DMS79 treated with DMSO at 0.1 percent for 48 hours (cell line): ENCODE measurements around the gene FAM25A.
A peak's percentile ranks its signal among the peaks of the same experiment; 100 is the strongest.
"Not testable (repeated sequence)": the region's sequence is repeated elsewhere in the genome, so short reads cannot be mapped to it uniquely, and the experiment has no call there.

Source experiments
- DNase-seq: peaks from one replicate; lab custom pipeline; 2025; lab: John Stamatoyannopoulos, UW

FAM25A gene

DNA sequence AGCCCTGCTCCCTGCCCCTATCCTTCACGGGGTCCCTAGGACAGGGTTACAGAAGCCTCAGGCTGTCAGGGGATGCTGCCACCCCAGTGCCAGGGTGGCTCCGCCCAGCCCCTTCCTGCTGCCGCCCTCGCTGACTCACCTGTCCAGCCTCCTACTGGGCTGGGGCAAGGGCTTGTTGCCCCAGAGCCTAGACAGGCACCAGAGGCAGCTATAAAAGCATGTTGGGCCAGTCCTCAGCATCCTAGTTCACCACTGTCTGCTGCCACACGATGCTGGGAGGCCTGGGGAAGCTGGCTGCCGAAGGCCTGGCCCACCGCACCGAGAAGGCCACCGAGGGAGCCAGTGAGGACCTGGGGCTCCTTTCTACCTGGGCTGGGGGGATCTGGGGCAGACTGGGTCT lies at the start of gene FAM25A:
Gene FAM25A, plus strand, starts transcription at position 239 of the 400 bp plus-strand sequence. Its CDS starts 31 bp downstream, at position 270.
- DNase-seq, result not testable (repeated sequence)

DNA sequence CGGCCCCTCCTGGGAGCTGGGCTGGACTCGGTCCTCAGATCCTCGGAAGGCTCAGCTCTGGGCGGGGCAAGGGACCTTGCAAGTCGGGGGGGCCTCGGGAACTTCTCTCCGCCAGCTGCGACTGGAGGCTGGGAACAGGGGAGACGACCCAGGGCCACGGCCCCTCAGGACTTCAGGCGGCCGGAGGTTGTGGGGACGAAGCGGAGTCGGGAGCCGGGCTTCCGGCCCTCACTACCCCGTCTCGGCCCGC lies 49.2 kb upstream of the FAM25A start:
- peak; percentile 35 for DNase-seq

DNA sequence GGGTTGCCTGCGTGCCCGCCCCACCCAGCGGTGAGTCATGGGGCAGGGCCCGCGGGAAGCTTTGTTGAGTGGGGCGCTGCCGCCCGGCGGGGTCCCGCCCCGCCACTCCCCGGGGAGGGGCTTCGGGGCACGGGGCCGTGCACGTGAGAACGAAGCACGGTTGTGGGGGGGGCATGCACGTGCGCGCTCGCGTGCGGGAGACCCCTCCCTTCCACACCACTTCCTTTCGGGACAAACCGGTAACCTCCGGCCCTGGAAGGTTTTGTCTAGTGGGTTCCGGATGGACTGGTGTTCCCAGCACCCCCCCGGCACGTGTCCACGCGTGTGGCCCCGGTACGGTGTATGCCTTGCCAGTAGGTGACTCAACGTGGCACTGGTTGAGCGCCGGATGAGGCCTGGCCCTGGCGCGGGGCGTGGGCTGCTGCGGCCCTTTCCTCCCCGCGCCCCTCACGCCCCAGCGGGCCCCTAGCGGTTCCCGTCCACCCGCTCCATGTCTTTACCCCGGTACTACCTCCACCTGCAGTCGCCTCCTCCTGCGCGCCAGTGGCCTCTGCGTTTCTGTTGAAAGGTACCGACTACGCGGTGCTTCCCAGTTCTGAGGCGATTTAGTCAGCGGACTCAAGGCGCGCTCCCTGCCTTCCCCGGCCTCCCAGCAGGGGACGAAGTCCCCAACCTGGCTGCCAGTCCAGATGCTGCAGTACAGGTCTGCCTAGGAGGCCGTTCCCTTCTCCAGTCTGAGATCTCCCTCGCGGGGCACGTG lies 48.7 kb upstream of the FAM25A start:
- peak; percentile 35 for DNase-seq

DNA sequence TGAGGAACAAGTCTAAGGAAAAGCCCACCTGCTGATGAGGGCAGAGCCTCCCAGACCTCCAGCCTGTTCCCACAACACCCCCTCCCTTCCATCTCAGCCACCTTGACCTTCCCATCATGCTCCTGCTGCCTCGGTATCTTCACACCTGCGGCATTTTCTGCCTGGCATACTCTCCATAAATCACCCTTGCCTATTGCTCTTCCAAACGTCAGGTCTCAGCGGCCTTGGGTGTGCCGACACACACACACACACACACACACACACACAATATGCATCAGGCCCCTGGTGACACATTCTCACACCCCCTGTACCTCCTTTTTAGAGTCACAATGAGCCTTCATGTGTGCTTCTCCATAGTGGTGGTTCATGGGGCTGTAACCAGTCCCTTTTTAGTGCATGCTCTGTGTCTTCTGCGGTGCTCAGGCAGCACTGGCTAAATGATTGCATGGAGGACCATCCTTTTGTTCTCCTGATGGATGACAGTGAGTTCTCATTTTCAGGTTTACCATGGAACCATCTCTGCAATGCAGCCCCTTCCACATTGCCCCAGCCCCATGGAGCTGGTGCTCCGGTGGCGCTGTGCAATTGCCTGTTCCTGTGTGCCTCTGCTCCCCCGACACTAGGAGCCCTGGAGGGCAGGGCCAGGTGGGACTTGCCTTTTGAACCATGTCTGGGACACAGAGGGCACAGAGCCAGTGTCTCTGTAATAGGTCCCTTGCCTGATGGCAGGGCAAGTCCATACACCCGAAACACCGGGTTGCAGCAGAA lies 47.3 kb upstream of the FAM25A start:
- no peak for DNase-seq

DNA sequence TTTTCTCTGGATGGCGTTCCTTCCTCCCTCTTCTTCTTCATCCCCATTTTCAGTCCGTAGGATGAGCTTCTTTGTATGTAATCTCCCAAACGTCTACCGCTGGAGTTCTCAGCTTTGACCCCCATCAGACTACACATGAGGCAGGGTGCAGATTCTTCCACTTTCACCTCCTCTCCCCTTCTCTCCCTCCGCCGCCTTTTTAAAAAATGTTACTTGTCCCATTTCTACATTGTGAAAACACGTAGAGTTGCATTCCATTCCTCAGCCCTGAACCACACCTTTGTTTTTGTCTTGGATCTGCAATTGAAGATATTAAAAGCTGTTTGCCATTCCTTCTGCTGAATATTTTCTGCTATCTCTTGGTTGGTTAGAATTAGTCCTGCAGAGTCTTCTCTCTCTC lies 45.6 kb upstream of the FAM25A start:
- no peak for DNase-seq

DNA sequence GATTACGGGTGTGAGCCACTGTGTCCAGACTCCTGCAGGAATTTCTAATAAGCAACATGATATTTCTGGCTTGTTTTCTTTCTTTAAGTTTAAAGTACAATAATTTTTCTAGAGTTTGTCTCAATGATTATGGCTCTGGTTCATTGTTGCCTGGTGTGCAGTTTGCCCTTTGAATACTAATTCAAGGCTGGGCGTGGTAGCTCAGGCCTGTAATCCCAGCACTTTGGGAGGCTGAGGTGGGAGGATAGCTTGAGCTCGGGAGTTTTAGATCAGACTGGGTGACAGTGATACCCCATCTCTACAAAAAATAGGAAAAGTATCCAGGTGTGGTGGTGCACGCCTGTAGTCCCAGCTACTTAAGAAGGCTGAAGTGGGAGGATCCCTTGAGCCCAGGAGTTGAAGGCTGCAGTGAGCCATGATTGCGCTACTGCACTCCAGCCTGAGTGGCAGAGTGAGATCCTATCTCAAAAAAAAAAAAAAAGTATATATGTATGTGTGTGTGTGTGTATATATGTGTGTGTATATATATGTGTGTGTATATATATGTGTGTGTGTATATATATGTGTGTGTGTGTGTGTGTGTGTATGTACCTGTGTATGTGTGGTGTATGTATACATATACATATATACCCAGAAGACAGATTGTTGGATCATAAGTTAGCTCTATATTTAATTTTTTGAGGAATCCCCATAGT lies 43.6 kb upstream of the FAM25A start:
- DNase-seq, result no peak

DNA sequence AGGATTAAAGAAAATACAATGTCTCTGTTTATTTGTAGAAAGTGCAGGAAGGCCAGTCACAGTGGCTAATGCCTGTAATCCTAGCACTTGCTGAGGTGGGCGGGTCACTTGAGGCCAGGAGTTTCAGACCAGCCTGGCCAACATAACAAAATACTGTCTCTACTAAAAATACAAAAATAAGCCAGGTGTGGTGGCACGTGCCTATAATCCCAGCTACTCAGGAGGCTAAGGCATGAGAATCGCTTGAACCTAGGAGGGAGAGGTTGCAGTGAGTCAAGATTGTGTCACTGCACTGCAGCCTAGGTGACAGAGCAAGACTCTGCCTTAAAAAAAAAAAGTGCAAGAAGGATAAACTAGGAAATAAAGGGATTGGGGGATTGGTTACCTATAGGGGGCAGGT lies 41.6 kb upstream of the FAM25A start:
- DNase-seq, result not testable (repeated sequence)

DNA sequence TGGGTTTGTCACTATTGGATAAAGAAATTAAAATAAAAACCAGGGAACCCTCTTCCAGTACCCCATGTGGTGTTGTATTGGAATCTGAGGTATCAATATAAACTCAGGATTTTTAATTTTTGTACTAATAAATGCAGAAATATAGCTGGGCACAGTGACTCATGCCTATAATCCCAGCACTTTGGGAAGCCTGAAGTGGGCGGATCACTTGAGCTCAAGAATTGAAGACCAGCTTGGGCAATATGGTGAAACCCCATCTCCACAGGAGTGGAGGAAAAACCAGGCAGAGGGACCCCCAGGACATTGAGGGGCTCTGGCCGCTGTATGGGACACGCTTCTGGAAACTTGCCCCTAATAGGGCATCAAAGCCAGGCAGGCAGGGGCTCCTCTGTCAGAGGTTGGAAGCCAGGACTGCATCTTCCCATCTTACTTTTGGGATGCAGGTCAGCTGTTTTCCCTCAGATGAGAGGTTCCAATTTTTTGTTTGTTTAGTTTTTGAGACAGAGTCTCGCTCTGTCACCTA lies 40.7 kb upstream of the FAM25A start:
- DNase-seq, result no peak

DNA sequence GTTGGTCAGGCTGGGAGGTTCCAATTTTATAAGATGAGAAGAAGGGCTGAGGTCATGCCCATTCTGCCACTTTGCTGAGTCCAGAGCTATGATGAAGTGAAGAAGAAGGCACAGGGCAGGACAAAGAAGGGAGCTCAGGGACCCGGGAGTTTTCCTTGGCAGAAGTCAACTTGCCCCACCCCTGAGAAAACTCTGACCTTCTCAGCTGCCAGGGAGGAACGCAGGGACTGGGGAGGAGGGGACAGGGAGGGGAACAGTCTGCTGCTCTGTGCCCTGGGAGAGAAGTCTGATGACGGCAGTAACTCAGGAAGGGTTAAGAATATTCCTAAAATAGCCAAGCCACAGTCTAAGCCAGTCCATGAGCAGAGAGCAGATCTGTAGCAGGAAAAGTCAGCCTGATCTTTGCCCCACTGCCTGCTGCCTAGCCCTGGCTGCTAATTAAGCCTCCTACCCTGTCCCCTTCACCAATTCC lies 40.1 kb upstream of the FAM25A start:
- no peak for DNase-seq

DNA sequence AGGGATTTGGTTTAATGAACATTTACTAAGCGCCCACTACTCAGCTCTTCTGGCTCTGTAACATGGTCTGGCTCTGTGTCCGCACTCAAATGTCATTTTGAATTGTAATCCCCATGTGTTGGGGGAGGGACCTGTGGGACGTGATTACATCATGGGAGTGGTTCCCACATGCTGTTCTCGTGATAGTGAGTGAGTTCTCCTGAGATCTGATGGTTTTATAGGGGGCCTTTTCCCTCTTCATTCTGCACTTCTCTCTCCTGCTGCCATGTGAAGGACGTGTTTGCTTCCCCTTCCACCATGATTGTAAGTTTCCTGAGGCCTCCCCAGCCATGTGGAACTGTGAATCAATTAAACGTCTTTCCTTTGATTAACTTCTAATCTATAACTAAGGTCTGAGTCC lies 39.1 kb upstream of the FAM25A start:
- not testable (repeated sequence) for DNase-seq

DNA sequence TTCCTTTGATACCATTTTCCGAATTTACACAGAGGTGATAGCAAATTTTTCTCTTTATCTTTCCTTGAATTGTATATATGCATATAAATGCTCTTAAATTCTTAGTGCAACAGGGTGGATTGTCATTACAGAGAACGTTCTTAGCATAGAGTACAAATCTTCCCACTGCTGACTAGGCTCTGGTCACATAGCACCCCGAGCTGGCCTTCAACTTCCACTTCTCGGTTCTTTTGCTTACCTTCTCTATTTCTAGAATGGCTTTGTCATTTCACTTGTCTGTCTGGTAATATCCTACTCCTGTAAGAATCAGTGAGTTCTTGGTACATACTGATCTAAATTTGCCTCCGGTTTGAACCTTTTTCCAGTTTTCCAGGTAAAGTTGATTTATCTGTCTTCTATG lies 38.4 kb upstream of the FAM25A start:
- DNase-seq, result no peak

DNA sequence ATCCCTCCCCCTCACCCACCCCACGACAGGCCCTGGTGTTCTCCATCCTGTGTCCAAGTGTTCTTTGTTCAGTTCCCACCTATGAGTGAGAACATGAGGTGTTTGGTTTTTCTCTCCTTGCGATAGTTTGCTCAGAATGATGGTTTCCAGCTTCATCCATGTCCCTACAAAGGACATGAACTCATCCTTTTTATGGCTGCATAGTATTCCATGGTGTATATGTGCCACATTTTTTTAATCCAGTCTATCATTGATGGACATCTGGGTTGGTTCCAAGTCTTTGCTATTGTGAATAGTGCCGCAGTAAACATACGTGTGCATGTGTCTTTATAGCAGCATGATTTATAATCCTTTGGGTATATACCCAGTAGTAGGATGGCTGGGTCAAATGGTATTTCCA lies 35.6 kb upstream of the FAM25A start:
- not testable (repeated sequence) for DNase-seq

DNA sequence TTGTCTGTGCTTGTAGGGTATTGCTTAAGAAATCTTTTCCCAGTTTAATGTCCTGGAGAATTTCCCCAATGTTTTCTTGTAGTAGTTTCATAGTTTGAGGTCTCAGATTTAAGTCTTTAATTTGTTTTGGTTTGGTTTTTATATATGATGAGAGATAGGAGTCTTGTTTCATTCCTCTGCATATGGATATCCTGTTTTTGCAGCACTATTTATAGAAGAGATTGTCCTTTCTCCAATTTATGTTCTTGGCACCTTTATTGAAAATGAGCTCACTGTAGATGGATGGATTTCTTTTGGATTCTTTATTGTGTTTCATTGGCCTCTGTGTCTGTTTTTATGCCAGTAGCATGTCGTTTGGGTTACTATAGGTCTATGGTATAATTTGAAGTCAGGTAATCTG lies 31.6 kb upstream of the FAM25A start:
- DNase-seq, result no peak

DNA sequence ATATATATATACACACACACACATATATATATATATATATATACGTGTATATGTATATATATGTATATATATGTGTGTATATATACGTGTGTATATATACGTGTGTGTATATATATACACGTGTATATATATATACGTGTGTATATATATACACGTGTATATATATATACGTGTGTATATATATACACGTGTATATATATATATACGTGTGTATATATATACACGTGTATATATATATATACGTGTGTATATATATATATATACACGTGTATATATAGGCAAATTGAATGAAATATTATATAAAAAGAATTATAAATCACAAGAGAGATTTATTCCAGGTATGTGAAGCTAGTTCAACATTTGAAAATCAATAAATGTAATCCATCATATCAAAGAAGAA lies 28.7 kb upstream of the FAM25A start:
- DNase-seq, result not testable (repeated sequence)

DNA sequence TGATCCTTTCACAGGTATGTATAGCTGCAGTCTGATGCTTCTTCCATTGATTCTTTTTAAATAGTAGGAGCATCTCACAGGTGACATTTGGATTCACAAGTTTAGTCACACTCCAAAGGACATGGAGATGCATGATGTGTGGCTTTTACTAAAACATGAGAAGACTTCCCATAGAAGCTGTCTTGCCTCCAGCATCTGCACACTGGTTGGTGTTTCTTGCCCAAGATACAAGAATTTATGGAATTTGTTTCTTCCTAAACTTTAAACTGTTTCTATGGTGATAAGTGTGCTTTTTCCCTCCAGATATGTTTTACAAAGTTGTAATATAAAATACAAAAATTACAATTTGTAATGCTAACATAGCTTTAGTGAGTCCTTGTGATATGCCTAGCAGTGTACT lies 27.6 kb upstream of the FAM25A start:
- no peak for DNase-seq

DNA sequence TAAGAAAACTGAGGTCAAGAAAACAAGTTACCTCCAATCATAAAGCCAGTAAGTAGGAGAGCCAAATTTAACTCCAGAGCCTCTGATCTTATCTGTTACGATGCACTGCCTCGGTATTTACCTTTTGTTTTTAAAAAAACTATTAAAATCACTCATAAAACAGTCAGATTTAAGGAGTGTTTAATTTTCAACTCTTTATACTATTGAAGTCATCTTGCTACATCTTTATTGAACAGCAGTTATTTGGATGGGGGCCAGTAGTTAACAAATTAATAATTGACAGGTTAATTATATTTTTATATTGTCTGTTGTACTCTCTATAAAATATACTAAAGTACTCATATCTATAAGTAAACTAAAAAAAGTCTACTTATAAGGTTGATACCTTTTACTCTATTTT lies 27.2 kb upstream of the FAM25A start:
- no peak for DNase-seq

DNA sequence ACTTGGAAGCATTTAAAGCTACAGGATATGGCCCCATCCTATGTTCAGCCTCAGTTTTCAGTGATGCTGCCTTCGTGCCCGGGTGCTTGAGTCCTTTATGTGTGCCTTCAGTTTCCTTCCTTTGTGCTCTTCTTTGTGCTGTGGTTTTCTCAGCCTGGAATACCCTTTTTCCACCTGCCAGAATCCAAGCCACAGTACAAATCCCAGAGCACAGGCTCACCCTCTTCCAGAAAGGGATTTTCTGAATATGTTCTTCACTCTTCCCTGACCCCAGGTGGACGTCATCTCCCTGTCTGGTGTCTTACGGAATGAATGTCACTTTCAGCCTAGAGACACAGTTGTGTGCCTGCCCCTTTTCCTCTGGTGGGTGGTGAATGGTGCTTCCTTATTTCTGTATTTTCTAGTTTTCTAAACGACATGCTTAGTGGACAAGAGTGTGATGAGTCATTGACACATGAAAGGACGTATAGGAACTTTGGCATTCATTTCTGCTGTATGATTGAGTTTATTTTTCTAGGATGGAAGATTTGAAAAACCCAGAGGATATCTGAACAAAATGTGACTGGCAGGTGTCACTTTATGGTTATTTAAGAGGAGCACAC lies 20.2 kb upstream of the FAM25A start:
- not testable (repeated sequence) for DNase-seq

DNA sequence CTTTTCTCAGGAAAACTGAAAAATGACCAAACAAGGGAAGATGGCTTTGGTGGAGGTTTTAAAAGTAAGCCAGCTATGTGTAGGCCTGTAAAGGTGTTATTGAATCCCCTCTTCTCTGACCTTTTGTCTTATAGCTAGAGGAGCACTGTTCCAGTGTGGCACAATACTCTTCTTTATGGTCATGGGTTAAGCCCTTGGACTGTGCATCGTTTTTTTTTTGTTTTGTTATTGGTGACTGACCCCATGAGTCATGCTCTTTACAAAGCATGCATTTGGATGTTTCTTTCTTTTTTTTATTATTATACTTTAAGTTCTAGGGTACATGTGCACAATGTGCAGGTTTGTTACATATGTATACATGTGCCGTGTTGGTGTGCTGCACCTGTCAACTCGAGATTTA lies 19.6 kb upstream of the FAM25A start:
- no peak for DNase-seq

DNA sequence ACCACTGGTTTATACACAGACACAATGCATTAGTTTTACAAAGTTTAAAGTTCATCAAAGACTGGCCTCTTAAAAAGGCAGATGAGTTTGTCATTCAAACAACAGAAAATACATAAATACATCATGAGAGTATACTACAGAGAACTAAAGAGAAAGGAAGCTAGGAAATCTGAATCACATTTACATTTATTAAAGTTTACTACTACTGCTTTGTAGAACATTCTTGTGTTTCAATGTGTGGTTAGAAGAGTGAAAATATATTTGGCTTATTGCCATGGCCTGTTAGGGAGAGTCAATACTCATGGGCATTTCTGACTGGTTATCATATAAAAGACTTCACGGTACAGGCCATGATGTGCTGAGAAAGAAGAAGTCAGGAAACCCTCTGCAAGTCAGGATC lies 13.0 kb upstream of the FAM25A start:
- DNase-seq, result not testable (repeated sequence)

DNA sequence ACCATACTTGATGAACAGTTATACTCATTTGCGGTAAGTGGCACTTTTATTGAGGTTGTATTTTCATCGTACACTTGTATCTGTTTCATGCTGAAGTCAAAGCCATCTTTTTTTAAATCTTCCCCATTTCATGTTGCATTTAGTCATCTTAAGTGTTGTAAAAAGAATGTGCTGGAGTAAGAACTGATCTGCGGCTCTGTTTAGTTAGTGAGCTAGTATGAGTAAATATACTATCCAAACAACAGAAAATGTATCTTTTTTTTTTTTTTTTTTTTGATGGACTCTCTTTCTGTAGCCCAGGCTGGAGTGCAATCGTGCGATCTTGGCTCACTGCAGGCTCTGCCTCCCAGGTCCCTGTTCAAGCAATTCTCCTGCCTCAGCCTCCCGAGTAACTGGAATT lies 12.4 kb upstream of the FAM25A start:
- DNase-seq, result not testable (repeated sequence)

DNA sequence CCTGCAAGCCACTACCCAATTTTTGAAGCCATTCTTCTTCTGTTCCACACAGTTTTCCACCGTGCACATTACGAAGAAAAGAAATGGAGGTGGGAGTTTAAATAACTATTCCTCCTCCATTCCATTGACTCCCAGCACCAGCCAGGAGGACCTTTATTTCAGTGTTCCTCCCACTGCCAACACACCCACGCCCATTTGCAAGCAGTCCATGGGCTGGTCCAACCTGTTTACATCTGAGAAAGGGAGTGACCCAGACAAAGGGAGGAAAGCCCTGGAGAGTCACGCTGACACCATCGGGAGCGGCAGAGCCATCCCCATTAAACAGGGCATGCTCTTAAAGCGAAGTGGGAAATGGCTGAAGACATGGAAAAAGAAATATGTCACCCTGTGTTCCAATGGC lies 11.8 kb upstream of the FAM25A start:
- DNase-seq, result not testable (repeated sequence)

DNA sequence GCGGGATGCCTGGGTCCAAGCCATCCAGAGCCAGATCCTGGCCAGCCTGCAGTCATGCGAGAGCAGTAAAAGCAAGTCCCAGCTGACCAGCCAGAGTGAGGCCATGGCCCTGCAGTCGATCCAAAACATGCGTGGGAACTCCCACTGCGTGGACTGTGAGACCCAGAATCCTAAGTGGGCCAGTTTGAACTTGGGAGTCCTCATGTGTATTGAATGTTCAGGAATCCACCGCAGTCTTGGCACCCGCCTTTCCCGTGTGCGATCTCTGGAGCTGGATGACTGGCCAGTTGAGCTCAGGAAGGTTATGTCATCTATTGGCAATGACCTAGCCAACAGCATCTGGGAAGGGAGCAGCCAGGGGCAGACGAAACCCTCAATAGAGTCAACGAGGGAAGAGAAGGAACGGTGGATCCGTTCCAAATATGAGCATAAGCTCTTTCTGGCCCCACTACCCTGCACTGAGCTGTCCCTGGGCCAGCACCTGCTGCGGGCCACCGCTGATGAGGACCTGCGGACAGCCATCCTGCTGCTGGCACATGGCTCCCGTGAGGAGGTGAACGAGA lies 10.9 kb upstream of the FAM25A start:
- not testable (repeated sequence) for DNase-seq
